GM12865 (cell line): ENCODE data around the gene OR2T35.
"Not testable (repeated sequence)": the region's sequence is repeated elsewhere in the genome, so short reads cannot be mapped to it uniquely, and the experiment has no call there.

Experiments
- DNase-seq: peaks from one replicate; pipeline ENCODE4 v3.0.0; 2010; ENCODE audit warnings: low read depth
- H3K4me3 ChIP-seq: 2 replicates; pipeline ENCODE4 v1.5.1; 2011; ENCODE audit warnings: mild to moderate bottlenecking, low read depth, low read length, control low read depth
- TF ChIP-seq, protein P1 (sequence below): IDR thresholded peaks from 2 replicates; pipeline ENCODE4 v1.5.1; 2011; ENCODE audit warnings: low read length, control low read depth, low read depth, inconsistent platforms; ENCODE audit not compliant: insufficient read depth; ENCODE audit errors: missing control alignments

Gene OR2T35, protein sequence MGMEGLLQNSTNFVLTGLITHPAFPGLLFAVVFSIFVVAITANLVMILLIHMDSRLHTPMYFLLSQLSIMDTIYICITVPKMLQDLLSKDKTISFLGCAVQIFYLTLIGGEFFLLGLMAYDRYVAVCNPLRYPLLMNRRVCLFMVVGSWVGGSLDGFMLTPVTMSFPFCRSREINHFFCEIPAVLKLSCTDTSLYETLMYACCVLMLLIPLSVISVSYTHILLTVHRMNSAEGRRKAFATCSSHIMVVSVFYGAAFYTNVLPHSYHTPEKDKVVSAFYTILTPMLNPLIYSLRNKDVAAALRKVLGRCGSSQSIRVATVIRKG

GRCh38 chr1:248645178-248645577 lies at the start of gene OR2T35:
Gene OR2T35, minus strand, starts transcription at chr1:248645278. Its CDS starts 6,020 bp downstream, at chr1:248639258.
- not testable (repeated sequence) for DNase-seq, H3K4me3 ChIP-seq

- DNase-seq: no peak
- TF ChIP-seq, protein P1, sequence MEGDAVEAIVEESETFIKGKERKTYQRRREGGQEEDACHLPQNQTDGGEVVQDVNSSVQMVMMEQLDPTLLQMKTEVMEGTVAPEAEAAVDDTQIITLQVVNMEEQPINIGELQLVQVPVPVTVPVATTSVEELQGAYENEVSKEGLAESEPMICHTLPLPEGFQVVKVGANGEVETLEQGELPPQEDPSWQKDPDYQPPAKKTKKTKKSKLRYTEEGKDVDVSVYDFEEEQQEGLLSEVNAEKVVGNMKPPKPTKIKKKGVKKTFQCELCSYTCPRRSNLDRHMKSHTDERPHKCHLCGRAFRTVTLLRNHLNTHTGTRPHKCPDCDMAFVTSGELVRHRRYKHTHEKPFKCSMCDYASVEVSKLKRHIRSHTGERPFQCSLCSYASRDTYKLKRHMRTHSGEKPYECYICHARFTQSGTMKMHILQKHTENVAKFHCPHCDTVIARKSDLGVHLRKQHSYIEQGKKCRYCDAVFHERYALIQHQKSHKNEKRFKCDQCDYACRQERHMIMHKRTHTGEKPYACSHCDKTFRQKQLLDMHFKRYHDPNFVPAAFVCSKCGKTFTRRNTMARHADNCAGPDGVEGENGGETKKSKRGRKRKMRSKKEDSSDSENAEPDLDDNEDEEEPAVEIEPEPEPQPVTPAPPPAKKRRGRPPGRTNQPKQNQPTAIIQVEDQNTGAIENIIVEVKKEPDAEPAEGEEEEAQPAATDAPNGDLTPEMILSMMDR: no peak
- no peak overlapping the region for H3K4me3 ChIP-seq
Observed at GRCh38 chr1:248691567-248692155, 46.6 kb upstream of the OR2T35 start.

DNA sequence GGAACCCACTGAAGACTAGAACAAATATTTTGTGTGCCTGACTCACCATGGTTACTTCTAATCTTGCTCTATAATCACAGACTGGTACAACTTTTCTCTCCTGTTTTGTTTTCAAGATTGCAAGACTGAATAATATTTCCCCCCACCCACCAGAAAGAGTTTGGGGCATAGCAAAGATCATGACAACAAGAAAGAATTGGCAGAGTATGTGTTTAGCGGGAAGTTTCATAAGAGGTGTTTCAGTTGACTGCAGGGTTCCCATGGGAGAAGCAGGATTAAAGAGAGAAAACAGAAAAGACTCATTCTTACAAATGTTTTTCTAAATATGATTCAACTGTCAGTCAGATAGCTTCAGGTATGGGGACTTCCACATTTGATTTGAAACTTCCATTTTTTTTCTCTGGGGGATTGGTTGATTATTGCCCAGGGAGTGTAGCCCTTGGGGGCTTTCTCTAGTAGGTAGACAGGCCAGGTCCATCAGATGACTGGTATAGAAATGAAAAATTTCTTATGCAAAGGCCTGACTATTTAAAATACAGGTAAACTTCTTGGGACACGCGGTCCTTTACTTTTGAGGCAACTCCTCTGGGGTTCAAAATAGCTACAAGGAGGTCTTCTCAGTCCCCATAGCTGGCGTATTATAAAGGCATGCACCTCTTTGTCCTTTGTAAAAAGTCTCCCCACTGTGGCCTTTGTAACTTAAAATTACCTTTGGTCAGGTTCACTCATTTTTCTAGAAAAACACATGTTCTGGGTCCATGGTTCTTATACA lies 43.6 kb upstream of the OR2T35 start:
- DNase-seq: peak; percentile 65
- TF ChIP-seq, protein P1: no peak
- no peak overlapping the region for H3K4me3 ChIP-seq

DNA sequence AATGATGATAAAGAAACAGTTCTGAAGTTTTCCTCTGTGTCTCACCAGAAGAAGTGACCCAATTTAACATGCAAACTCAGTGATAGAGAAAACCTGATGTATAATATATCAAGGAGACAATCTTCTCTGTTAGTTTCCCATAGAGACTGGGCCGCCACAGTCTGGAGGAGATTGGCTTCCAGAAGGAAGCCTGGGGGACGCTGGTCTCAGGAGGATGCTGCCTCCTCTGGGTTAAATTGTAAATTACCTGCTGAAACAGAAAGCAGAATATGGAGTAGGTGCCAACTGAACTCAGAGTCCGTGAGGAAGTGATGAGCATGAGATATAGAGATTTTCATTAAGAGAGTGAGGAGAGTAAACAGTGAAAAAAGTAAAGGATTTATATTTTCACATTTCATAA lies 41.7 kb upstream of the OR2T35 start:
- TF ChIP-seq, protein P1: peak; percentile 56
- no peak overlapping the region for H3K4me3 ChIP-seq
- DNase-seq: peak; percentile 74

GRCh38 chr1:248681651-248682050 lies 36.6 kb upstream of the OR2T35 start:
- no peak overlapping the region for H3K4me3 ChIP-seq
- DNase-seq: no peak
- TF ChIP-seq, protein P1: no peak

DNA sequence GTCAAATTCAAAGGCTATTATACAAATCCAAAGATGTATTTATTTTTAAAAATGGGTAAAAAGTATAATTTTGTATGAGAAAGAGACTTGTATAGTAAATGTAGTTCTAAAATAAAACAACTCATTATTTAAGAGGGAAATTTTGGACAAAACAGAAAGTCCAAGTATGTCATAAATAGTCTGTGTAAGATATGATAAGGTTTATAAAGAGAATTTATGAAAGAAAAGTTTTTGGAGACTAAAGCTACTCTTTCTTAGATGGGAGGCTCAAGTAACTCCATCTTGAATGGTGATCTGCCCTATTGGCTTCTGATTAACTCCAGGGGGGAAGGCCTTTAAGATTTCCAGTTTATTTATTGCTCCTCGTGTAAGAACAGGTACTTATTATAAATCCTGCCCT lies 24.9 kb upstream of the OR2T35 start:
- DNase-seq: no peak
- no peak overlapping the region for H3K4me3 ChIP-seq
- TF ChIP-seq, protein P1: no peak

DNA sequence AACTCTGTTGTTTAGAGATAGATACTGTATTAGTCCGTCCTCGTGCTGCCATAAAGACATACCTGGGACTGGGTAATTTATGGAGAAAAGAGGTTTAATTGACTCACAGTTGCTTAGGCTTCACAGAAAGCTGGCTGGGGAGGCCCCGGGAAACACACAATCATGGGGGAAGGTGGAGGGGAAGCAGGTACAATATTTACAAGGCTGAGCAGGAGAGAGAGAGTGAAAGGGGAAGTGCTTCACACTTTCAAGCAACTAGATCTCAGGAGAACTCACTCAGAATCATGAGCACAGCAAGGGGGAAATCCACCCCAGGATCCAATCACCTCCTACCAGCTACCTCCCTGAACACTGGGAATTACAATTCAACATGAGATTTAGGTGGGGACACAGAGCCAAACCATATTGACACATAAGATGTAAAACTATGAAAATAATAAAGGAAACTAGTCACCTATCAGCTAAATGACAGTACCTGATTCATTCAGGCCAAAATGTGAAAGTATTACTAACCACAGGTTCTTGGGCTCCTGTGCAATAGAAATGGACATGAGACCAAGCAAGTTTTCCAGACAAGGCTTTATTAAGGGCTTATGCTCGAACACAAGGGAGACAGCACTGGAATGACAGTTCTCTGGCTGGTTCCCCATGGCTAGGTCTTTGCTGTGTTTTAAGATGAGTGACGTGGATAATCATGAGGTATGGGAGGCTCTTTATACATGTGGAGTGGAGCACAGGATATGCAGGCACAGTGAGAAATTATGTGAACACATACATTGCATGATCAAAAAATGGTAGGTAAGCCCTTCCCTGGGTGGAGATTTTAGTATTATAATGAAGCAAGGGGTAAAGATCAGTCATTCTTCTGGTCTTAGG lies 18.6 kb upstream of the OR2T35 start:
- DNase-seq: peak; percentile 41

GRCh38 chr1:248656797-248657196 lies 11.7 kb upstream of the OR2T35 start:
- DNase-seq: peak; percentile 18
- not testable (repeated sequence) for H3K4me3 ChIP-seq

More for the DNA sequence above, 18.6 kb upstream of the OR2T35 start:
- H3K4me3 ChIP-seq: not testable (repeated sequence)

- not testable (repeated sequence) for H3K4me3 ChIP-seq, DNase-seq
Observed at GRCh38 chr1:248655354-248655753, 10.3 kb upstream of the OR2T35 start, which contains the start of gene OR2T27. Gene OR2T27, minus strand, starts transcription at chr1:248655528. Its CDS starts 4,644 bp downstream, at chr1:248650884.

- not testable (repeated sequence) for DNase-seq, H3K4me3 ChIP-seq
Observed at GRCh38 chr1:248648770-248649536, 3.9 kb upstream of the OR2T35 start.

GRCh38 chr1:248642971-248643651 lies 2.0 kb downstream of the OR2T35 start:
- not testable (repeated sequence) for H3K4me3 ChIP-seq, DNase-seq
